HFFc6 (cell line): ENCODE results near the gene HOXB7. TPM values are rescaled to one million over a fixed set of nuclear protein-coding genes. Genes with fewer than 3 reads are reported as not detected.
A peak's percentile ranks its signal among the peaks of the same experiment; 100 is the strongest.

Experiments
- DNase-seq: peaks from one replicate; pipeline ENCODE4 v3.0.0-alpha.2; 2018
- H3K27ac Mint-ChIP-seq: 2 replicates; pipeline ENCODE4 v1.8.0; 2020; ENCODE audit warnings: mild to moderate bottlenecking, mixed read lengths
- H3K27me3 Mint-ChIP-seq: 2 replicates; pipeline ENCODE4 v1.8.0; 2021; ENCODE audit warnings: mild to moderate bottlenecking, moderate library complexity, mixed read lengths; ENCODE audit not compliant: insufficient read depth
- H3K36me3 Mint-ChIP-seq: 2 replicates; pipeline ENCODE4 v1.8.0; 2021; ENCODE audit warnings: low read depth, mixed read lengths
- H3K4me1 Mint-ChIP-seq: 2 replicates; pipeline ENCODE4 v1.8.0; 2020; ENCODE audit warnings: low read depth, mixed read lengths
- H3K4me3 Mint-ChIP-seq: 2 replicates; pipeline ENCODE4 v1.8.0; 2020; ENCODE audit warnings: mild to moderate bottlenecking, moderate library complexity, mixed read lengths
- H3K9me3 Mint-ChIP-seq: 2 replicates; pipeline ENCODE4 v1.8.0; 2020; ENCODE audit warnings: mild to moderate bottlenecking, mixed read lengths
- CTCF ChIP-seq: fragments of 200-600 bp; sonication (generic); IDR thresholded peaks from 2 replicates; pipeline ENCODE4 v1.5.0; 2021; ENCODE audit warnings: antibody characterized with exemption, mild to moderate bottlenecking
- total RNA-seq, 6 experiments: library from RNA; stranded (reverse); fragmentation: NEBNext Ultra II Directional; extraction: Animal tissue kit (Norgen Biotek cat#: 25700); gene quantifications; 2 replicates in 1 of 6; 3 replicates in 5 of 6; pipeline ENCODE4 v1.2.3, GENCODE V29; 2021

HOXB7 gene
- total RNA-seq, 6 experiments from 2014 or later: not detected

- Mint-ChIP-seq H3K36me3 (no peaks in the 10 kb centered on the region), H3K27ac (no peak within 1 kb of the TSS), H3K4me3 (no peak within 1 kb of the TSS), H3K27me3 (peaks cover 80% of the 10 kb centered on the region), H3K4me1 (peaks cover 28% of the 10 kb centered on the region), H3K9me3 (no peaks in the 10 kb centered on the region)
- DNase-seq: no peak
- TF ChIP-seq CTCF: no peak
Measured at GRCh38 chr17:48615047-48615962, 4.5 kb upstream of the HOXB7 start, which contains the start of gene HOXB8. Gene HOXB8 (minus strand): TSS chr17:48615292. CDS start chr17:48614704, 588 bp downstream.

DNA sequence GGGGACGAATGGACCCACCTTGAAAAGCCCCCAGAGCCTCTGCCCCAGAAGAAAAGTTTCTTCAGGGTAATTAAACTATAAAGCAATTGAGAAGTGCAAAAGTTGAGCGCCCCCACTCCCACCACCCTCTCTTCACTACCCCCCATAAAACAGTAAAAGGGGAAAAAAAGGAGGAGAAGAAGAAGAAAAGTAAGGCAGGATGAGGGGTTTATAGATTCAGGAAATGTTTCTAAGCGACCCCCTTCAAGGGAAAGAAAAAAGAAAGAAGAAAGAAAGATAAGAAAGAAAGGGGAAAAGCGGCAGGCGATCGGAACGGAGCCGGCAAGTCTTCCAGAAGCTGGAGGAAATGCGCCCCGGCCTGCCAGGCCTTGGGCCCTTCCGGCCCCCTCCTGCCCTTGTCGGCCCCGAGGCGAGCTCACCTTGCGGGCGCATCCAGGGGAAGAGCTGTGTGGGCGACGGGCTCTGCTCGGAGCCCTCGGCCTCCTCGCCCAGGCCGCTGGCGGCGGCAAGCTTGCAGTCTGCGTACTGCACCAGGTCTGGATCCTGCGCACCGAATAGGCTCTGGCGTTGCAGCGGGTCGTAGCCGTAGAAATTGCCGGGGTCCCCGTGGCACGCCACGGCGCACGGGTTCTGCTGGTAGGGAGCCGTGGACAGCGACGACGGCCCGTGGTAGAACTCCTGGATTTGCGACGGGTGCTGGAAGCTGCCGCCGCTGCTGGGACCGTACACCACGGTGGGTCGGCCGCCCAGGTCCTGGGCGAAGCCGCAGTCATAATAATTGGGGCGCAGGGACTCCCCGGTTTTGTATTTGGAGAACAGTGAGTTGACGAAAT, 3.3 kb upstream of the HOXB7 start:
- no peak for DNase-seq
- no peaks in the 10 kb centered on the region for H3K9me3 Mint-ChIP-seq
- no peak overlapping the region for H3K4me3 Mint-ChIP-seq
- TF ChIP-seq CTCF: no peak
- no peaks in the 10 kb centered on the region for H3K36me3 Mint-ChIP-seq
- peaks cover 78% of the 10 kb centered on the region for H3K27me3 Mint-ChIP-seq
- H3K27ac Mint-ChIP-seq: no peak overlapping the region
- peaks cover 28% of the 10 kb centered on the region for H3K4me1 Mint-ChIP-seq

- Mint-ChIP-seq H3K9me3 (no peaks in the 10 kb centered on the region), H3K36me3 (no peaks in the 10 kb centered on the region), H3K4me1 (peaks cover 20% of the 10 kb centered on the region), H3K27me3 (peaks cover 78% of the 10 kb centered on the region), H3K4me3 (peak overlapping the region; percentile 66), H3K27ac (no peak overlapping the region)
- no peak for DNase-seq
- no peak for TF ChIP-seq CTCF
Measured at GRCh38 chr17:48612854-48613691, 2.3 kb upstream of the HOXB7 start.

GRCh38 chr17:48612456-48612853, 1.6 kb upstream of the HOXB7 start:
- H3K27ac Mint-ChIP-seq: no peak overlapping the region
- H3K9me3 Mint-ChIP-seq: no peaks in the 10 kb centered on the region
- H3K4me1 Mint-ChIP-seq: peaks cover 18% of the 10 kb centered on the region
- H3K4me3 Mint-ChIP-seq: peak overlapping the region; percentile 20
- TF ChIP-seq CTCF: no peak
- DNase-seq: no peak
- no peaks in the 10 kb centered on the region for H3K36me3 Mint-ChIP-seq
- H3K27me3 Mint-ChIP-seq: peaks cover 79% of the 10 kb centered on the region
